ENCODE data around the gene GZF1.

DNA sequence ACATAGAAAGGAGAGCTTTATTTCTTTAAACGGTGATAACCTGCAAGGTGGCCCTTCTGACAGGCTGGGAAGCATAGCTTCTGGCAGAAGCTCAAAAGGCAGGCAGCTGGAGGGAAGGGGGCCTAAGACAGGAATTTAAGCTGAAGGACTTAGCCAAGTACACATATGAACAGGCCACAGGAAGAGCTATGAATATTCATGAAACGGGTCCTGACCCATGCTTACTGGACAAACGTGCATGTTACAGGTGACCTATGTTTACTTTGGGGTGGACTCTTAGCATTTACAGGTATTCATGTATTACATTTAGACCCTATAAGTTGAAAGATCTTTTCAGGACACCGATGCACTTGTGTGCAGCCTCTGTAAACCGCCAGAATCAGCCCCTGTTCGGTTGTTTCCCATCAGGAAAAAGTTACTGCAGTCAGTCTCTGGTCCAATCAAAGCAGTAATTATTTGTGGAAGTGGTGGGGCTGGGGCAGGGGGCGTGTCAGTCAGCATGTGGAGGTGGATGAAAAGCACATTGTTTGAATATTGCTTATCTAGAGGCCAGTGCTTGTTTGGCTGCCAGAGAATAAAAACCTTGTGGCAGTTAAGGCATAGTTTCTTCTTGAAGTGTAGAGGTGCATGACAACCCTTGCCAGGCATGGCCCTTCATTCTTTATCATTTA is 2.9 kb upstream of the GZF1 start:
- no peak for TF ChIP-seq CTCF (IDR thresholded peaks at IDR 0.05; ENCODE audit: insufficient read depth, low read depth, low read length)
- TF ChIP-seq EZH2 (IDR thresholded peaks at IDR 0.05; ENCODE audit: insufficient read depth, low read length) = no peak

All from astrocyte (in vitro differentiated cells and primary cell).